HT1080 (cell line): Measurements from ENCODE around the gene PRDM5. TPM values are rescaled to one million over a fixed set of nuclear protein-coding genes. Genes with fewer than 3 reads are reported as not detected.

Experiments used
- DNase-seq: peaks from one replicate; pipeline ENCODE4 v3.0.0-alpha.2; 2015; ENCODE audit warnings: low read depth
- total RNA-seq: library from RNA; depleted of rRNA; stranded (reverse); fragments of >200 nt; shearing (Covaris generic); gene quantifications from 2 replicates; pipeline ENCODE4 v1.2.3, GENCODE V29; 2014

Gene PRDM5
- total RNA-seq, 1 experiment from 2014 or later = 0.63 TPM

- no peak for DNase-seq
Observed at GRCh38 chr4:120821977-120822376, 100.5 kb downstream of the PRDM5 start.

- no peak for DNase-seq
Observed at GRCh38 chr4:120821029-120821428, 101.5 kb downstream of the PRDM5 start.

GRCh38 chr4:120819805-120820437 is 102.6 kb downstream of the PRDM5 start:
- no peak for DNase-seq

- no peak for DNase-seq
Observed at GRCh38 chr4:120816296-120816965, 106.1 kb downstream of the PRDM5 start.

GRCh38 chr4:120815361-120815760 is 107.2 kb downstream of the PRDM5 start:
- no peak for DNase-seq

- DNase-seq = no peak
Observed at GRCh38 chr4:120814886-120815285, 107.6 kb downstream of the PRDM5 start.

- no peak for DNase-seq
Observed at GRCh38 chr4:120812216-120812615, 110.3 kb downstream of the PRDM5 start.

GRCh38 chr4:120809518-120809917 is 113.0 kb downstream of the PRDM5 start:
- no peak for DNase-seq

- no peak for DNase-seq
Observed at GRCh38 chr4:120808475-120809141, 113.9 kb downstream of the PRDM5 start.

- DNase-seq = peak; percentile 42
Observed at GRCh38 chr4:120801137-120801758, 121.3 kb downstream of the PRDM5 start.

- no peak for DNase-seq
Observed at GRCh38 chr4:120798570-120798969, 124.0 kb downstream of the PRDM5 start.

GRCh38 chr4:120796271-120796670 is 126.3 kb downstream of the PRDM5 start:
- no peak for DNase-seq

- no peak for DNase-seq
Observed at GRCh38 chr4:120785202-120785601, 137.3 kb downstream of the PRDM5 start.

GRCh38 chr4:120777459-120777858 is 145.1 kb downstream of the PRDM5 start:
- DNase-seq = no peak

- no peak for DNase-seq
Observed at GRCh38 chr4:120775431-120775830, 147.1 kb downstream of the PRDM5 start.

- no peak for DNase-seq
Observed at GRCh38 chr4:120773641-120774040, 148.9 kb downstream of the PRDM5 start.

- no peak for DNase-seq
Observed at GRCh38 chr4:120771907-120772306, 150.6 kb downstream of the PRDM5 start.

GRCh38 chr4:120770897-120771296 is 151.6 kb downstream of the PRDM5 start:
- DNase-seq = no peak

- peak; percentile 69 for DNase-seq
Observed at GRCh38 chr4:120769227-120769626, 153.3 kb downstream of the PRDM5 start.

- DNase-seq = no peak
Observed at GRCh38 chr4:120765260-120765680, 157.3 kb downstream of the PRDM5 start.

- no peak for DNase-seq
Observed at GRCh38 chr4:120763650-120764049, 158.9 kb downstream of the PRDM5 start.

- no peak for DNase-seq
Observed at GRCh38 chr4:120761070-120761469, 161.5 kb downstream of the PRDM5 start.
